A549 (cell line): ENCODE data around the gene GOLGA6A. TPM values are rescaled to one million over a fixed set of nuclear protein-coding genes. Genes with fewer than 3 reads are reported as not detected.

Experiments used
- ATAC-seq, 2 experiments: fragments of 200-7000 bp in 1 of 2; fragments of >200 bp in 1 of 2; cut with Nextera tagmentation in 1 of 2; cut with Tn5 transposase in 1 of 2; 3 replicates each; pipeline versions ENCODE4 v1.8.0 to v1.9.1; 2018 to 2020; ENCODE audit warnings: mild to moderate bottlenecking in 1 of 2, moderate library complexity in 1 of 2
- CTCF ChIA-PET: fragments of 300-600 bp; sonication (Branson Sonifier 250); formaldehyde crosslinking; extraction: SDS; loops from one replicate; lab custom pipeline; 2021; ENCODE audit warnings: antibody characterized with exemption, inconsistent platforms; lab: Yijun Ruan, JAX
- POLR2A ChIA-PET: fragments of 350-600 bp; formaldehyde crosslinking; extraction: SDS; loops from one replicate; lab custom pipeline; 2021; ENCODE audit warnings: antibody characterized with exemption, inconsistent platforms; lab: Yijun Ruan, JAX
- DNase-seq, 2 experiments: peaks; one replicate each; pipeline versions ENCODE4 v3.0.0 to v3.0.0-alpha.2; 2011 to 2016; ENCODE audit warnings: low read depth in 1 of 2, low spot score in 1 of 2
- FAIRE-seq: peaks from 2 replicates; lab custom pipeline; 2011; peaks lifted over from hg19 to GRCh38; lab: Jason Lieb, UNC
- H3K27ac ChIP-seq, 2 experiments: fragments of >200 bp; sonication (Bioruptor Twin); formaldehyde crosslinking; 3 replicates each; pipeline ENCODE4 v1.5.1; 2016 to 2017
- H3K4me1 ChIP-seq: fragments of >200 bp; sonication (Bioruptor Twin); formaldehyde crosslinking; 3 replicates; pipeline ENCODE4 v1.6.1; 2016
- H3K4me2 ChIP-seq: fragments of >200 bp; sonication (Bioruptor Twin); formaldehyde crosslinking; 3 replicates; pipeline ENCODE4 v1.6.1; 2016
- H3K4me3 ChIP-seq: fragments of >200 bp; sonication (Bioruptor Twin); formaldehyde crosslinking; 3 replicates; pipeline ENCODE4 v1.5.1; 2016
- H3K9me3 ChIP-seq: fragments of >200 bp; sonication (Bioruptor Twin); formaldehyde crosslinking; 3 replicates; pipeline ENCODE4 v1.6.1; 2016
- BCL3 ChIP-seq: fragments of >200 bp; sonication (Bioruptor Twin); formaldehyde crosslinking; IDR thresholded peaks from 3 replicates; pipeline ENCODE4 v1.6.1; 2016
- CBX2 ChIP-seq: fragments of 200-600 bp; sonication (generic); IDR thresholded peaks from 2 replicates; pipeline ENCODE4 v1.6.1; 2016; ENCODE audit warnings: low read depth, mild to moderate bottlenecking, borderline replicate concordance
- CHD2 ChIP-seq: fragments of 150-350 bp; IDR thresholded peaks from 2 replicates; pipeline ENCODE4 v1.6.1; 2014; ENCODE audit warnings: low read length; ENCODE audit not compliant: partially characterized antibody
- CHD4 ChIP-seq: fragments of 200-600 bp; sonication (generic); IDR thresholded peaks from 2 replicates; pipeline ENCODE4 v1.6.1; 2016; ENCODE audit warnings: antibody characterized with exemption, mild to moderate bottlenecking, borderline replicate concordance
- E2F6 ChIP-seq: IDR thresholded peaks from 2 replicates; pipeline ENCODE4 v1.6.1; 2012; ENCODE audit warnings: low read depth, borderline replicate concordance
- EHF ChIP-seq: fragments of 250-450 bp; sonication (Bioruptor Pico); IDR thresholded peaks from 2 replicates; pipeline ENCODE4 v1.5.0; 2020; ENCODE audit warnings: mild to moderate bottlenecking
- EHMT2 ChIP-seq: fragments of 200-600 bp; sonication (generic); IDR thresholded peaks from 2 replicates; pipeline ENCODE4 v1.6.1; 2016; ENCODE audit warnings: antibody characterized with exemption, low read depth, mild to moderate bottlenecking, moderate library complexity
- ELK1 ChIP-seq: fragments of 150-350 bp; IDR thresholded peaks from 2 replicates; pipeline ENCODE4 v1.6.1; 2014; ENCODE audit warnings: low read depth, mild to moderate bottlenecking, low read length
- ESRRA ChIP-seq: fragments of 150-350 bp; IDR thresholded peaks from 2 replicates; pipeline ENCODE4 v1.6.1; 2014; ENCODE audit warnings: mild to moderate bottlenecking, low read length, borderline replicate concordance
- FOSL2 ChIP-seq, 2 experiments: fragments of 450-650 bp in 1 of 2; fragments of >200 bp in 1 of 2; sonication (Bioruptor Twin) in 1 of 2; formaldehyde crosslinking; IDR thresholded peaks; 2 replicates each; pipeline versions ENCODE4 v1.5.0 to v1.6.1; 2016 to 2020; ENCODE audit warnings: mild to moderate bottlenecking in 1 of 2, moderate library complexity in 1 of 2
- FOXS1 ChIP-seq: fragments of 250-450 bp; sonication (Bioruptor Pico); IDR thresholded peaks from 2 replicates; pipeline ENCODE4 v1.5.0; 2020; ENCODE audit warnings: mild to moderate bottlenecking, moderate library complexity
- HDAC2 ChIP-seq: fragments of 200-600 bp; sonication (generic); IDR thresholded peaks from 2 replicates; pipeline ENCODE4 v1.6.1; 2016
- HOXB5 ChIP-seq: fragments of 250-450 bp; sonication (Bioruptor Pico); IDR thresholded peaks from 2 replicates; pipeline ENCODE4 v1.5.0; 2020; ENCODE audit warnings: mild to moderate bottlenecking, moderate library complexity
- JUN ChIP-seq, 2 experiments: fragments of >200 bp; sonication (Bioruptor Twin); formaldehyde crosslinking; IDR thresholded peaks; 2 replicates in 1 of 2; 3 replicates in 1 of 2; pipeline ENCODE4 v1.6.1; 2016 to 2017
- JUNB ChIP-seq: fragments of >200 bp; sonication (Bioruptor Twin); formaldehyde crosslinking; IDR thresholded peaks from 2 replicates; pipeline ENCODE4 v1.6.1; 2016
- KDM1A ChIP-seq: fragments of 200-600 bp; sonication (generic); IDR thresholded peaks from 2 replicates; pipeline ENCODE4 v1.6.1; 2016; ENCODE audit warnings: low read depth, mild to moderate bottlenecking
- MAFK ChIP-seq: fragments of 450-650 bp; IDR thresholded peaks from 2 replicates; pipeline ENCODE4 v1.6.1; 2014; ENCODE audit not compliant: partially characterized antibody
- NFE2L2 ChIP-seq: fragments of 150-350 bp; conservative IDR thresholded peaks from 2 replicates; pipeline ENCODE4 v1.6.1; 2014; ENCODE audit warnings: low read length
- PHF8 ChIP-seq: fragments of 200-600 bp; sonication (generic); IDR thresholded peaks from 2 replicates; pipeline ENCODE4 v1.6.1; 2016; ENCODE audit warnings: low read depth, mild to moderate bottlenecking, antibody characterized with exemption, moderate library complexity, borderline replicate concordance
- SMC3 ChIP-seq: fragments of >200 bp; sonication (Bioruptor Twin); formaldehyde crosslinking; IDR thresholded peaks from 3 replicates; pipeline ENCODE4 v1.6.1; 2018; ENCODE audit warnings: inconsistent platforms
- SREBF2 ChIP-seq: fragments of 450-650 bp; IDR thresholded peaks from 2 replicates; pipeline ENCODE4 v1.6.1; 2014; ENCODE audit warnings: mild to moderate bottlenecking, moderate library complexity
- TP53 ChIP-seq: fragments of 250-450 bp; sonication (Bioruptor Pico); IDR thresholded peaks from 2 replicates; pipeline ENCODE4 v1.5.0; 2021; ENCODE audit warnings: mild to moderate bottlenecking, moderate library complexity
- USF2 ChIP-seq: fragments of 450-650 bp; IDR thresholded peaks from 2 replicates; pipeline ENCODE4 v1.6.1; 2014; ENCODE audit warnings: antibody characterized with exemption
- ZNF302 ChIP-seq: fragments of 250-450 bp; sonication (Bioruptor Pico); IDR thresholded peaks from 2 replicates; pipeline ENCODE4 v1.9.0; 2021; ENCODE audit warnings: inconsistent platforms, mild to moderate bottlenecking, moderate library complexity
- ZSCAN20 ChIP-seq: fragments of 250-450 bp; sonication (Bioruptor Pico); IDR thresholded peaks from 2 replicates; pipeline ENCODE4 v1.8.0; 2022; ENCODE audit warnings: mild to moderate bottlenecking, moderate library complexity
- WGBS: methylation state at CpG from one replicate; pipeline ENCODE4 v1.1.6; 2017; ENCODE audit errors: missing lambda C conversion rate; 5-methylcytosine and 5-hydroxymethylcytosine counted together
- polyA plus RNA-seq, 4 experiments: library from polyadenylated mRNA; depleted of rRNA in 3 of 4; stranded (reverse); fragments of >200 nt; fragmentation: RNase III in 1 of 4; extraction: RNeasy Plus Mini Kit Qiagen cat#74134 plus additional on column Dnase treatment in 1 of 4; gene quantifications; 2 replicates in 3 of 4; 3 replicates in 1 of 4; pipeline ENCODE4 v1.2.3, GENCODE V29; 2011 to 2017

GOLGA6A gene
- polyA plus RNA-seq, 2 of the 4 experiments (the other 2 are of a cell fraction), result 0.03 to 0.05 TPM

GRCh38 chr15:74032046-74032445 lies 50.3 kb downstream of the GOLGA6A start:
- Histone ChIP-seq H3K9me3 (no peaks in the 10 kb centered on the region), H3K4me3 (no peak overlapping the region), H3K4me2 (no peak overlapping the region), H3K4me1 (no peaks in the 10 kb centered on the region), H3K27ac (no peak overlapping the region)
- ChIA-PET POLR2A (no interaction called here), CTCF (interaction anchor here (0.9 to 1.4 kb wide), 6 partner anchors 9 to 59 kb away, joined by 3 to 4 read pairs (median 3); partner anchors contain the start of gene STOML1)
- FAIRE-seq, result no peak
- TF ChIP-seq CHD2 (no peak), ELK1 (no peak), ESRRA (no peak), HOXB5 (no peak), BCL3 (no peak), SMC3 (no peak), FOXS1 (no peak), CHD4 (no peak), JUNB (no peak), PHF8 (no peak), EHF (CRISPR knock-in tag) (no peak), JUN (IDR thresholded peaks at IDR 0.05) (no peak), FOSL2 (IDR thresholded peaks at IDR 0.05) (no peak), FOSL2 (CRISPR knock-in tag; IDR thresholded peaks at IDR 0.05) (no peak), TP53 (CRISPR knock-in tag) (no peak), ZSCAN20 (CRISPR knock-in tag) (no peak), CBX2 (no peak), E2F6 (no peak), KDM1A (no peak), HDAC2 (no peak), USF2 (no peak)
- no peak for DNase-seq
- 74% methylated on average over 5 of the region's 6 CpGs for WGBS
- no peak for ATAC-seq

- H3K9me3 ChIP-seq, result no peaks in the 10 kb centered on the region
- H3K4me1 ChIP-seq, result no peaks in the 10 kb centered on the region
- H3K27ac ChIP-seq, result no peak overlapping the region
- CTCF ChIA-PET, result interaction anchor here (1.5 to 2.4 kb wide), 3 partner anchors 8 to 55 kb away, joined by 4 to 14 read pairs (median 7); no protein-coding TSS in a partner anchor
- H3K4me2 ChIP-seq, result no peak overlapping the region
- FAIRE-seq (no peak), DNase-seq (no peak), ATAC-seq (no peak)
- TF ChIP-seq HDAC2, result no peak
- no peak for TF ChIP-seq NFE2L2
- 93% methylated on average over 3 of the region's 3 CpGs for WGBS
- POLR2A ChIA-PET, result no interaction called here
- H3K4me3 ChIP-seq, result no peak overlapping the region
Measured at GRCh38 chr15:74028646-74029045, 53.7 kb downstream of the GOLGA6A start.

- ChIA-PET CTCF (interaction anchor here (0.9 to 2.4 kb wide), 4 partner anchors 9 to 63 kb away, joined by 3 to 14 read pairs (median 6); no protein-coding TSS in a partner anchor), POLR2A (no interaction called here)
- no peak overlapping the region for H3K27ac ChIP-seq
- ATAC-seq (no peak), DNase-seq (no peak), FAIRE-seq (no peak)
- 85% methylated on average over 3 of the region's 3 CpGs for WGBS
- H3K4me1 ChIP-seq, result no peaks in the 10 kb centered on the region
- H3K9me3 ChIP-seq, result no peaks in the 10 kb centered on the region
- H3K4me2 ChIP-seq, result no peak overlapping the region
- TF ChIP-seq SREBF2 (no peak), ZNF302 (CRISPR knock-in tag) (no peak), TP53 (CRISPR knock-in tag) (no peak), MAFK (no peak), HOXB5 (no peak), JUN (IDR thresholded peaks at IDR 0.05) (no peak), EHMT2 (no peak)
- H3K4me3 ChIP-seq, result no peak overlapping the region
Measured at GRCh38 chr15:74027688-74028087, 54.7 kb downstream of the GOLGA6A start.
